Memory B cell (primary cell): Measurements from ENCODE around the gene RBM15.

Experiments used
- ATAC-seq: fragments of 150-1000 bp; cut with Tn5 transposase; 2 replicates; pipeline ENCODE4 v1.10.0; 2021; ENCODE audit warnings: low read depth, mild to moderate bottlenecking, moderate library complexity
- DNase-seq, 2 donors: peaks; one replicate each; pipeline ENCODE4 v3.0.0; 2022; ENCODE audit warnings: low spot score in 2 of 2
- H3K27ac Mint-ChIP-seq: one replicate; pipeline ENCODE4 v1.8.0; 2022; ENCODE audit warnings: mild to moderate bottlenecking, moderate library complexity, mixed read lengths
- H3K27me3 Mint-ChIP-seq: one replicate; pipeline ENCODE4 v1.8.0; 2022; ENCODE audit warnings: mixed read lengths
- H3K36me3 Mint-ChIP-seq: one replicate; pipeline ENCODE4 v1.8.0; 2022; ENCODE audit warnings: mild to moderate bottlenecking, mixed read lengths
- H3K4me1 Mint-ChIP-seq: one replicate; pipeline ENCODE4 v1.8.0; 2022; ENCODE audit warnings: mixed read lengths
- H3K4me3 Mint-ChIP-seq: one replicate; pipeline ENCODE4 v1.8.0; 2022; ENCODE audit warnings: mild to moderate bottlenecking, moderate library complexity, mixed read lengths
- H3K9me3 Mint-ChIP-seq: one replicate; pipeline ENCODE4 v1.8.0; 2022; ENCODE audit warnings: mixed read lengths

Gene RBM15

GRCh38 chr1:110338886-110339406 is at the start of gene RBM15:
Gene RBM15, plus strand, starts transcription at chr1:110339377. Its CDS starts 29 bp downstream, at chr1:110339406.
- Mint-ChIP-seq H3K4me1 (peaks cover 34% of the 10 kb centered on the region), H3K9me3 (no peaks in the 10 kb centered on the region), H3K27me3 (no peaks in the 10 kb centered on the region), H3K4me3 (no peak within 1 kb of the TSS), H3K36me3 (peaks cover 20% of the 10 kb centered on the region), H3K27ac (no peak within 1 kb of the TSS)
- ATAC-seq, result peak; percentile 68
- peak; percentile 84 to 96 for DNase-seq

GRCh38 chr1:110291241-110292030 is 47.7 kb upstream of the RBM15 start:
- Mint-ChIP-seq H3K4me1 (no peaks in the 10 kb centered on the region), H3K9me3 (no peaks in the 10 kb centered on the region), H3K27ac (no peak overlapping the region), H3K36me3 (peaks cover 6% of the 10 kb centered on the region), H3K4me3 (no peak overlapping the region), H3K27me3 (peaks cover 1% of the 10 kb centered on the region)
- ATAC-seq, result no peak
- no peak for DNase-seq

DNA sequence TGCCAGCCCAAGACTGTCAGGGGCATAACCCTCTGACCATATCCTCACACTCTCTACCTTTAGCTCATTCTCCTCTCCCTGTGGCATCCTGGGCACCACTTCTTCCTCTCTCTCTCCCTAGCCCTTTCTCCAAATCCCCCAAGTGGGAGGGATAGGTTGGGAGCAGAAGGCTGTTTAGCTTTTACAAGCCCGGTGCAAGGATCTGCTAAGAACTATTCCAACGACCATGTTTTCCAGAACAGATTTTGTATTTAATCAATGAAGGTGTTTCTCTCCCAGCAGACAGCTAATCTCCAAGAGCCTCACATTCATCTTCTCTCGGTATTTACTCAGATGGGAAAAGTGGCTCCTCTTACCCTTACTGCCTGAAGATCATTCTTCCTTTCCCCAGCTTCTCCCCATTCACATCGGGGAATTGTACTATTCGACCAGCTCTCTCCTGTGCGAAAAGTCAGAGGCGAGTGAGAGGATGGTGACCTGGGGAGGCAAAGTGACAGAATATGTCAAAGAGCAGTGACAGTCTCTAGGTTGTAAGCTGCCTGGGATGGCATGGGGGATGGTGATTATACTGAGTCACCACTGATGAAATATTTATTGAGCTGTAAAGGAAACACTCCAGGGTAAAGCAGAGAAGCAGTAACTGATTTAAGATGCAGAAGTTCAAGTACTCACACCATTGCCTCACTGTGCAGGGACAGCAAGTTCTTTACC is 47.0 kb upstream of the RBM15 start:
- peaks cover 1% of the 10 kb centered on the region for H3K27me3 Mint-ChIP-seq

DNA sequence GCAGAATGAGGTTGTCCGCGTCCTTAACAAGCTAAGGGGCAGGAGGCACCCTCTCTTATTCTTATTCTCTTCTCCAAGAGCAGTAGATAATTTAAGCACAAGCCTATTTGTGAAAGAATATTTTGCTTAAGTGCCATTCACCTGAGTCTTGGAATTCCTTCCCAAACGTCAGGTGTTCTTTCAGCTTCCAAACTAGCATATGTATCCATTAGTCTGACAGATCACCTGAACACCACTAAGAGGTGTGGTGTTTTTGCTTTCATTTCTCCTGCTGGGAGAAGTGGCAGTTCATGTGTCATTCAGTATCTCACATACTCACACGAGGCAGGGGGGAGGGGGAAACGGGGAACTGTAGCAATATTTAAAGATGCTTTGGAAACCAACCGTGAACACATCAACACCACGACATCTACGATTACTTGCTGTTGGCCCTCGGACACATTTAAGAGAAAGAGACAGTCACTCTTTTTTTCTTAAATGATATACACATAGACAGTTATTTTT is 45.5 kb upstream of the RBM15 start:
- no peak for DNase-seq
- Mint-ChIP-seq H3K9me3 (no peaks in the 10 kb centered on the region), H3K4me3 (no peak overlapping the region), H3K27ac (no peak overlapping the region), H3K4me1 (no peaks in the 10 kb centered on the region), H3K36me3 (peaks cover 6% of the 10 kb centered on the region), H3K27me3 (peaks cover 1% of the 10 kb centered on the region)
- ATAC-seq, result no peak

More for the DNA sequence above, 47.0 kb upstream of the RBM15 start:
- ATAC-seq (no peak), DNase-seq (no peak)
- peaks cover 6% of the 10 kb centered on the region for H3K36me3 Mint-ChIP-seq
- H3K4me1 Mint-ChIP-seq, result no peaks in the 10 kb centered on the region
- H3K27ac Mint-ChIP-seq, result no peak overlapping the region
- H3K9me3 Mint-ChIP-seq, result no peaks in the 10 kb centered on the region
- H3K4me3 Mint-ChIP-seq, result no peak overlapping the region

DNA sequence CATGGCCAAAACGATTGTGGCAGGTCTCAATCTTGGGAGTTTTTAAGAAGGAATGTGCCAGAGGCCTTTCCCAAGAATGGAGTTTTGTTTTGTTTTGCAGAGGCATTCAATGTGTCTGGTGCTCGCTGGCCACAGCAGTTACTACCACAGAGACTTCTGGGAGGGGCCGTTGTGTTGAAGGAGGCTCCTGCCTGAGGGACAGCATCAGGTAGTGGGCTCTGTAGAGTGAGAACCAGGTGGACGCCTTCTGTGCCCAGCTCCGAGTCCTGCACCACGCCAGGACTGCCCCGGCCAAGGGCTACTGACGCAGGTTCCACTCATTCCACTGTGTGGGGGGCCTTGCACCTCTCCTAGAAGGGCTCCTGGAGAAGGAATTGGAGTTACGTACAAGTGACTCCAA is 44.9 kb upstream of the RBM15 start:
- peaks cover 1% of the 10 kb centered on the region for H3K36me3 Mint-ChIP-seq
- H3K4me1 Mint-ChIP-seq, result no peaks in the 10 kb centered on the region
- ATAC-seq (no peak), DNase-seq (no peak)
- no peak overlapping the region for H3K4me3 Mint-ChIP-seq
- H3K27ac Mint-ChIP-seq, result no peak overlapping the region
- H3K9me3 Mint-ChIP-seq, result no peaks in the 10 kb centered on the region
- H3K27me3 Mint-ChIP-seq, result peaks cover 1% of the 10 kb centered on the region

DNA sequence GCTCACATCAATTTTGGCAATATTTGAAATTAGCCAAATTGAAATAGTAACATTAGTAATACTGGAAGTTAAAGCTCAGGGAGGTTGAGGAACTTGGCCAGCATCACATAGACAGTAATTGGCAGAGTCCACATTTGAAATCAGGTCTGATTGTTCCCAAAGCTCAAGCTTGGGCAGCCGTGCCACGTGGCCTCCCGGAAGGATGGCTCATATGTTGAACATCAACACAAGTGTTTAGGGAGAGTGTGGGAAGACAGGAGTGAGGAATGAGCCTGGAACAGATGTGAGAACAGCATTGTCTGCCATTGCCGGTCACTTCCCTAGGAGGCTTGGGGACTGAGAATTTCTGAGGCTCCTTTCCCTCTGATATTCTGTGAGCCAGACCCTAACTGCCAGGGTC is 40.2 kb upstream of the RBM15 start:
- Mint-ChIP-seq H3K36me3 (peaks cover 4% of the 10 kb centered on the region), H3K27ac (no peak overlapping the region), H3K4me1 (no peaks in the 10 kb centered on the region), H3K9me3 (no peaks in the 10 kb centered on the region), H3K4me3 (no peak overlapping the region), H3K27me3 (peaks cover 9% of the 10 kb centered on the region)
- ATAC-seq (no peak), DNase-seq (no peak)

GRCh38 chr1:110300412-110301085 is 38.6 kb upstream of the RBM15 start:
- no peak overlapping the region for H3K27ac Mint-ChIP-seq
- peaks cover 9% of the 10 kb centered on the region for H3K27me3 Mint-ChIP-seq
- DNase-seq (no peak), ATAC-seq (no peak)
- H3K4me1 Mint-ChIP-seq, result no peaks in the 10 kb centered on the region
- H3K9me3 Mint-ChIP-seq, result no peaks in the 10 kb centered on the region
- no peak overlapping the region for H3K4me3 Mint-ChIP-seq
- H3K36me3 Mint-ChIP-seq, result peaks cover 4% of the 10 kb centered on the region

DNA sequence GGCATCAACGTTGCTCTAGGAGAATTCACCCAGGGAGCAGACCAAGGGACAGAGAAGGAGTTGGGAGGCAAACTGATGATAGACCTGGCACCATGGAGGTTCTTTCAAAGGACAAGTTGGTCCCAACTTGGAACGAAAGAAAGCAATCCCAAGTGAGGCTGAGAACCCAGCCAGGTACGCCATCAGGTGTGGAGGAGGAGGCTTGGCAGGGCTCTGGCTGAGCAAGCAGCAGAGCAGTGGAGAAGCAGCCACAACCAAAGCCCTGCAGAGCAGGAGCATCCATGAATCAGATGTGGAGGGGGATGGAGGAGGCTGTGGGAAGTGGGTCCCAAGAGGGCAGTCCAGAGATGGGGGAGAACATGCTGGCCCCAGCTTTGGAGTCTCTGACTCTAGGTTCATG is 36.3 kb upstream of the RBM15 start:
- DNase-seq, result no peak
- no peak overlapping the region for H3K4me3 Mint-ChIP-seq
- H3K27me3 Mint-ChIP-seq, result peaks cover 7% of the 10 kb centered on the region
- H3K36me3 Mint-ChIP-seq, result peaks cover 4% of the 10 kb centered on the region
- H3K4me1 Mint-ChIP-seq, result peaks cover 4% of the 10 kb centered on the region
- ATAC-seq, result no peak
- H3K9me3 Mint-ChIP-seq, result no peaks in the 10 kb centered on the region
- no peak overlapping the region for H3K27ac Mint-ChIP-seq

DNA sequence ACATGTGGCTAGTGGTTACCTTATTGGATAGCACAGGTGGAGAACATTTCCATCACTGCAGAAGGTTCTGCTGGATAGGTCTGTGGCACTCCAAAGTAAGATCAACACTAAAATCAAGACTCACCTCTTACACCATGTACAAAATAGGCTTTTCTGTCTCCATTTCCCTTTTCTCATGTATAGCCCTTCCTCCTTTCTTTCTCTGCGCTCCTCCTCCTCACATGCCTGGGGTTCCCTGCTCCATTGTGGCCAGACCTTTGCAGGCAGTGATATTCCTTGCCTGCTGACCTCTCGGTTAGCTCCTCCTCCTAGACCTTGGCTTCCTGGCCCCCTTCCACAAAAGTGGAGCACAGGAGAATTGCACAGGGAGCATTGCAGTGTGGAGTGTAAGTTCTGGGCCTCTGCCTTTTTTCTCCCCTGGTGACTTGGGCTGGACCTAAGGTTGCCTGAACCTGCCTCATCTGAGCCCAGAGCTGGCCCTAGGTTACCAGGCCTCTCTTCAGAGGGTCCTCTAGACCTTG is 33.2 kb upstream of the RBM15 start:
- Mint-ChIP-seq H3K27me3 (peaks cover 9% of the 10 kb centered on the region), H3K4me3 (no peak overlapping the region), H3K27ac (no peak overlapping the region), H3K4me1 (peaks cover 7% of the 10 kb centered on the region), H3K36me3 (peaks cover 6% of the 10 kb centered on the region), H3K9me3 (no peaks in the 10 kb centered on the region)
- ATAC-seq (no peak), DNase-seq (no peak)

- Mint-ChIP-seq H3K4me1 (peaks cover 9% of the 10 kb centered on the region), H3K9me3 (no peaks in the 10 kb centered on the region), H3K36me3 (peaks cover 6% of the 10 kb centered on the region), H3K27ac (no peak overlapping the region), H3K27me3 (peaks cover 9% of the 10 kb centered on the region), H3K4me3 (no peak overlapping the region)
- DNase-seq (no peak), ATAC-seq (no peak)
Observed at GRCh38 chr1:110307239-110307974, 31.8 kb upstream of the RBM15 start.

DNA sequence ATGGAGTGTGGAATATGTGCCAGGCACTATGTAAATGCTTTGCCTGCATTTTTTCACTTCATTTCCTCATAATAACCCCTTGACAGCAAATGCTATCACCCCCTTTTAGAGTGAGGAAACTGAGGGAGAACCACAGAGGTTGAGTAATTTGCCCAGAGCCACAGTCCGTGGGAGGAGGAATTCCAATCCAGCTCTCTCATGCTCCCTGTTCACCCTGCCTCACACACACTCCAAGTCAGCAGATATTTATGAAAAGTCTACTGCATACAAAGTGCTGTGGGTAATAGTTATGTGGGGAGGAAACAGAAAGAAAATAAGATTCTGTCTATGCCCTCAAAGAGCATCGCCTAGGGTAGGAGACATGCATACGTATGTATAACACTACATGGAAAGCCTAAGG is 30.9 kb upstream of the RBM15 start:
- no peak for DNase-seq
- Mint-ChIP-seq H3K27ac (no peak overlapping the region), H3K4me3 (no peak overlapping the region), H3K9me3 (no peaks in the 10 kb centered on the region), H3K4me1 (peaks cover 16% of the 10 kb centered on the region), H3K36me3 (peaks cover 2% of the 10 kb centered on the region), H3K27me3 (peaks cover 5% of the 10 kb centered on the region)
- ATAC-seq, result no peak

DNA sequence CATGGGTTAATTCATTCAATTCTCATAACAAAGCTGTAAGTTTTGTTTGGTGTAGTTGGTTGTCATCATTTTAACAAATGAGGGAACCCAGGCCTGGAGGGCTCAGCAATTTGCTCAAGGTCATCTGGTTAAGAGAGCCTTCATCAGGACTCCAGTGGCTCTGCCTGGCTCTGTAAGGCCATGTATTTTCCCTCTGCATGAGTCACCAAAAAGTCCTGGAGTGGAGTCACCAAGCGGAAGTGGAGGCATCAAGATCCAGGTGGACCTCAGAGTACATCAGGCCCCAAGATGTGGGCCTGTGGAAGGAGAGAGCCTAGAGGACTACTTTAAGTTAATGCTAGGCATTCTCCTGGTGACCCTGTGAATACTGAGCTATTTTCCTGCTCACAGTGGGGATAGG is 30.0 kb upstream of the RBM15 start:
- H3K4me3 Mint-ChIP-seq, result no peak overlapping the region
- no peaks in the 10 kb centered on the region for H3K9me3 Mint-ChIP-seq
- ATAC-seq (no peak), DNase-seq (no peak)
- peaks cover 16% of the 10 kb centered on the region for H3K4me1 Mint-ChIP-seq
- H3K27me3 Mint-ChIP-seq, result peaks cover 2% of the 10 kb centered on the region
- H3K27ac Mint-ChIP-seq, result no peak overlapping the region
- peaks cover 2% of the 10 kb centered on the region for H3K36me3 Mint-ChIP-seq

DNA sequence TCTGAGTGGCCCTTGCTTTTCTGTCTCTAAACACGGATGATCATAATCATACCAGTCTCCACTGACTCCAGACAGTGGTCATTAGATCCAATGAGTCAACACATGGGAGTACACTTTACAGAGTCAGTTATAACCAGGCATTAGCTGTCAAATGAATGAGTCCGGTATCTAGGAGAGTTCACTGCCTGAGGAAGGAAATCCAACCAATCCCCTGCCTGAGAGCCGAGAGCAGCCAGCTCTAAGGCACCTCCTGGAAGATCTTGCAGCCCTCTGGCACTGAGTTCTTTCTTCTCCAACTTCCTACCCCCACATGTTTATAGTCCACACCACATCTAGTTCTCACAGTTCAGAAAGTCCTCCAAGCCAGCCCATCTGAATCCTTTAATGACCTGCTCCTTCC is 29.4 kb upstream of the RBM15 start:
- ATAC-seq (no peak), DNase-seq (no peak)
- H3K27ac Mint-ChIP-seq, result no peak overlapping the region
- H3K9me3 Mint-ChIP-seq, result no peaks in the 10 kb centered on the region
- H3K4me3 Mint-ChIP-seq, result no peak overlapping the region
- H3K36me3 Mint-ChIP-seq, result peaks cover 2% of the 10 kb centered on the region
- peaks cover 16% of the 10 kb centered on the region for H3K4me1 Mint-ChIP-seq
- H3K27me3 Mint-ChIP-seq, result peaks cover 2% of the 10 kb centered on the region
